ENCODE measurements around the gene RAP1B. TPM values are rescaled to one million over a fixed set of nuclear protein-coding genes. Genes with fewer than 3 reads are reported as not detected.

The RAP1B gene
- total RNA-seq (2014; rRNA removed) = 175 and 270 TPM in 2 replicates
- polyA plus RNA-seq (2012) = 113 TPM

DNA sequence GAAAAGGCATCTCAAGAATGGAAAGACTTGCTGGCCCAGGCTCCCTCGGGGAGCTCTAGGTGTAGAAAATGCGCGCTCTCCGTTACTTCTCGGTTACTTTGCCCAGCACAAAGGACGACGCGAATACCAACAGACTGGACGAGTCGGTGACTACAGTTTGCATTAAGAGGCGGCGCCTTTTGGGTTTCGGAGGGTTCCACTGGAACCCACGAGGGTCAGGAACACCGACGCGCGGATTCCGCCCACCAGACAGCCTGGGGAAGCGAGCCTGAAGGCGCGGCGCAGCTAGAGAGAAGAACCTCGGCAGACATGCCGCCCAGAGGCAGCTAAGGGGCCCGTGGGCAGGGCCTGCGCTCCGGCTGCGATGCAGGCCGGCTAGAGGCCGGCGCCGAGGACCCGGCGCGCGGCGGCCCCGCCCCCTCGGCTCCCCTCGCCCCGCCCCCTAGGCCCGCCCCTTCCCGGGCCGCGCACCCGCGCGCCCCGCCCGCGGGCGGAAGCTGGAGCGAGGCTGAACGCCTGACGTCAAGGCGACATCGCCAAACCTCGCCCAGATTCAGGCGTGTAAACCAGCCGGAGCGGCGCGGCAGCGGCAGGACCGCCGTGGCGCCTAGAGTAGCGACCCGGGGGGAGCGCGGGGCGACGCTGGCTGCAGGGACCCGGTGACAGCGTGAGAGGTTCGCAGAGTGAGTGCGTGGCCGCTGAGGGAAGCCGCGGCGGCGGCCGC, at the start of gene RAP1B:
TSS of gene RAP1B (plus strand) at position 530 of the 724 bp plus-strand sequence. CDS start 37,826 bp downstream, outside the sequence.
- DNase-seq (ENCODE audit: low read depth) = peak; percentile 87

GRCh38 chr12:68561830-68562229, 48.9 kb upstream of the RAP1B start:
- DNase-seq (ENCODE audit: low read depth) = no peak

DNA sequence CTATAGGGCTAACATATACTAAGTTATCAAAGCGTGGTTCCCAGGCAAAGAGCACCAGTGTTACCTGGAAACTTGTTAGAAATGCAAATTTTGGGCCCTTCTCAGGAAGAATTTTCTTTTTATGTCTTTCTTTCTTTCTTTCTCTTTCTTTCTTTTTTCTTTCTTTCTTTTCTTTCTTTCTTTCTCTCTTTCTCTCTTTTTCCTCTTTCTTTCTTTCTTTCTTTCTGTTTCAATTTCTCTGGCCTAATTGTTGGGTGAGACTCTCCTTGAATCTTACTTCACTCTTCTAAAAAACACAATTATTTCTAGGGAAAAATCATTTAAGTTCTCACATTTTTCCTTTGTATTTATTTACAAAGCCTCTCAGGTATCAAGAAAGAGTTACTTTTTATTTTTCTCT, 46.5 kb upstream of the RAP1B start:
- no peak for DNase-seq (ENCODE audit: low read depth)

- peak; percentile 88 for DNase-seq (ENCODE audit: low read depth)
Observed at GRCh38 chr12:68565391-68565903, 45.3 kb upstream of the RAP1B start.

- no peak for DNase-seq (ENCODE audit: low read depth)
Observed at GRCh38 chr12:68568922-68569569, 41.7 kb upstream of the RAP1B start.

GRCh38 chr12:68572661-68573060, 38.0 kb upstream of the RAP1B start:
- no peak for DNase-seq (ENCODE audit: low read depth)

DNA sequence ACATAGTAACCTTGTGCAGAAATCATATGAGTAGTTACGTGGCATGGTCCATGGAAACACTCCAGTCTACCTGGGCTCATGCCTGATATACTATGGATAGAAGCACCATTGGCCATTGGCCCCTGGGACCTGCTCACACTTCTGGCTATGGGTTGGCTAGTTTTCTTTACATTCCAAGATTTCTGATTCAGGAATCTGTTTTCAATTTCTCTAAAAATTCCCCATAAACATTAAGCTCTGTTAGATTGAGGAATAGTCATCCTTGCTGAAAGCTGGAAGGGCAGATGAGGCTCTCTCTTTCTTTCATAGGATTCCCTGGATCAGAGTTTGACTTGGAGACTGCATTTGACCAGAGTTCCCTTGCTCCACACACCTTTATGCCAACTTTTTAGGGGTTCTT, 37.3 kb upstream of the RAP1B start:
- no peak for DNase-seq (ENCODE audit: low read depth)

- DNase-seq (ENCODE audit: low read depth) = no peak
Observed at GRCh38 chr12:68577949-68578348, 32.8 kb upstream of the RAP1B start.

GRCh38 chr12:68578765-68579164, 31.9 kb upstream of the RAP1B start:
- no peak for DNase-seq (ENCODE audit: low read depth)

GRCh38 chr12:68579254-68579653, 31.4 kb upstream of the RAP1B start:
- no peak for DNase-seq (ENCODE audit: low read depth)

- DNase-seq (ENCODE audit: low read depth) = no peak
Observed at GRCh38 chr12:68580911-68581310, 29.8 kb upstream of the RAP1B start.

DNA sequence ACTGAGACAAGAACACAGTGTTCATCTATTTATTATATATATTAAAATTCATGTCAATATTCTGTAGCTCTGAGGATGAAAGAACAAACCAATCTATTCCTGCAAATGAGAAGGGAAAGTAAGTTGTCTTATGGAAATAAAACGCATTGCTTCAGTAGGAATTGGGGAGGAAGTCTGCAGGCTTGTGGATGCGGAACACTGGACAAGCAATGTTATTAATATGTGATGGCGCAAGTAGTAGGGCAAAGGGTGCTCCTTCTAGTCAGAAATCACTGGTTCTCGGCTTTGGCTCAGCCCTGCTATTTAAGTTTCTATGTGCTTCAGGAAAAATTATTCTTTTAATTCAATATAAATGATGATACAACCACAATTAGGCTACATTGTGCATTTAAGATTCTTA, 28.8 kb upstream of the RAP1B start:
- no peak for DNase-seq (ENCODE audit: low read depth)

DNA sequence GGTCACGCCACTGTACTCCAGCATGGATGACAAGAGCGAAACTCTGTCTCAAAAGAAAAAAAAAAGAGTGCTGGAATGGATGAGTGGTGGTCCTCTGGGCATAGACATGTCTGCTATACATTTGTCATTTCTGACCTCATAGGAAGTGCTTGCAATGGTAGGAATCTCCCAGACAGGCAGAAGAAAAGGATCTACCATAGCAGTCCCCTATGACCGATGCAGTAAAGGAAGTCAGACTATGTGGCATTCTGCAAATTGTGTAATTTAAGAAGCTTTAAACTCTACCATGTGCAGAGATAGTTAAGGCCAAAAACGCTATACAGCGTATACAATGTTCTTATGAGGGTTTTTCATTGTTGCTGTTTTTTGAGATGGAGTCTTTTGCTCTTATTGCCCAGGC, 24.7 kb upstream of the RAP1B start:
- no peak for DNase-seq (ENCODE audit: low read depth)

DNA sequence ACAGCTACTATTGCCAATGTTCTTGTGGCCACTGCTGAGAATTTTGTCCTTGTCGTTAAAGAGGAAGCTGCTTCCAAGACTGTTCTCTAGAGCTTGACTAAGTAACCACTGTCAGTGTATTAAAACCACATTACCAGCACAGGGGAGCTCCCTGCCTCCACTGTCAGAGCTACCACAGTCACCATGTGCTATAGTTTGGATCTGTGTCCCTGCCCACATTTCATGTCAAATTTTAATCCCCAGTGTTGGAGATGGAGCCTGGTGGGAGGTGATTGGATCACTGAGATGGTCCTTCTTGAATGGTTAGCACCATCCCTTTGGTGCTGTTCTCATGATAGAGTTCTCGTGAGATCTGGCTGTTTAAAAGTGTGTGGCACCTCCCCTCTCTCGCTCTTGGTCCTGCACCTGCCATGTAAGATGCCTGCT, 23.2 kb upstream of the RAP1B start:
- peak; percentile 11 for DNase-seq (ENCODE audit: low read depth)

DNA sequence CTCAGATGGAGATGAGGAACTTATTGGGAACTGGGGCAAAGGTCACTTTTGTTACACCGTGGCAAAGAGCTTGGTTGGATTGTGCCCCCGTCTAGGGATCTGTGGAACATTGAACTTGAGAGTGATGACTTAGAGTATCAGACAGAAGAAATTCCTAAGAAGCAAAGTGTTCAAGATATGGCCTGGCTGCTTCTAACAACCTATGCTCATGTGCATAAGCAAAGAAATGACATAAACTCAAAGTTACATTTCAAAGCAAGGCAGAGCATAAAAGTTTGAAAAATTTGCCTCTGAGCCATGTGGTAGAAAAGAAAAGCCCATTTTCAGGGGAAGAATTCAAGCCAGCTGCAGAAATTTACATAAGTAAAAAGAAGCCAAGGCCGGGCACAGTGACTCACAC, 21.5 kb upstream of the RAP1B start:
- DNase-seq (ENCODE audit: low read depth) = no peak

- DNase-seq (ENCODE audit: low read depth) = no peak
Observed at GRCh38 chr12:68591734-68592418, 18.8 kb upstream of the RAP1B start.

DNA sequence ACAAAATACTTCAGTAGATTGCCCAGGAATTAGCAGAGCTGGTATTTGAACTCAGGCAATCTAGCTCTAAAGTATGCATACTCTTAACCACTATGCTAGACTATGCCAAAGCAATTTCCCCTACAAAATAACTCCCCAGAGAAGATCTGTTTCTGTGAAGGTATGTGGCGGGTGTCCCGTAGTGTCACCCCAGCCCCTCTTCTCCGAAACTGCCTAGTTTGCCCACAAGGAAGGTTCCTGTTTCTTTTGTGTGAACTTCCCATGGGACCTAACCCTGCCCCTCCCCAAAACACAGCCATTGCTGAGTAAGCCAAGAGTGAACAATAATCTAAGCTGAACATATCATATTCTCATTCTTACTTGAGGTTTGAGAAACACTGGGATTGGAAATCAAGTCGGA, 15.5 kb upstream of the RAP1B start:
- DNase-seq (ENCODE audit: low read depth) = no peak

DNA sequence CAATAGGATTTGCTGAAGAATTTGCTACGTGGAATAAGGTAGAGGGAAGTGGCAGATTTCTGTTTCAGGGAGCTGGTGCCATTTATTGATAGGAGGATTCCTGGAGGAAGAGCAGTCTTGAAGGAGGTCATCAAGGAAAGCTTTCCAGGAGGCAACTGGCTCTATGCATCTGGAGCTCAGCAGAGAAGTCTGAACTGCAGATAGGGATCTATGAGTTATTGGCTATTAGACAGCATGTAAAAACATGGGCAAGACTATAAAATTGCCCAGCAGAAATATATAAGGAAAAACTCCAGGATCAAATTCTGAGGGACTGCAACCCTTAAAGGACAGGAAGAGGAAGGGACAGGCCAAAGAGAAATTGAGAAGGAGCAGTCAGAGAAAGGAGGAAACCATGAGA, 8.9 kb upstream of the RAP1B start:
- DNase-seq (ENCODE audit: low read depth) = no peak

- no peak for DNase-seq (ENCODE audit: low read depth)
Observed at GRCh38 chr12:68602720-68603119, 8.0 kb upstream of the RAP1B start.

- DNase-seq (ENCODE audit: low read depth) = no peak
Observed at GRCh38 chr12:68608191-68608590, 2.5 kb upstream of the RAP1B start.

DNA sequence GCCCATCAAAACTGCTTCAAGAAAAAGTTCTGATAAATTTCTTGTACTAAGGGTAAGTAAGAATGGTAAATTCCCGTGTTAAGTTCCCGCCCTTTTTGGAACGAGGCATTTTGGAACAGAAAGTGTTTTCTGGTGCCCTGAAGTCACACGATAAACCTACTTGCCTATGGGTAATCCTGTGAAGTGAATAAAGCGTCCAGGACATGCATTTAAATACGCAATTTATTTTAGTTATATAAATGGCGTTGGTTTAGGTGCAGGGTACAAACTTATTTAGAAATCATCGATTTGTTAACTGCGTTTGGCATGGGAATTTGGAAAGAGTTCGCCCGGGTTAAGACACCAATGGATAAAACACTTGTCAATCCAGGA, 715 bp upstream of the RAP1B start:
- DNase-seq (ENCODE audit: low read depth) = peak; percentile 51

DNA sequence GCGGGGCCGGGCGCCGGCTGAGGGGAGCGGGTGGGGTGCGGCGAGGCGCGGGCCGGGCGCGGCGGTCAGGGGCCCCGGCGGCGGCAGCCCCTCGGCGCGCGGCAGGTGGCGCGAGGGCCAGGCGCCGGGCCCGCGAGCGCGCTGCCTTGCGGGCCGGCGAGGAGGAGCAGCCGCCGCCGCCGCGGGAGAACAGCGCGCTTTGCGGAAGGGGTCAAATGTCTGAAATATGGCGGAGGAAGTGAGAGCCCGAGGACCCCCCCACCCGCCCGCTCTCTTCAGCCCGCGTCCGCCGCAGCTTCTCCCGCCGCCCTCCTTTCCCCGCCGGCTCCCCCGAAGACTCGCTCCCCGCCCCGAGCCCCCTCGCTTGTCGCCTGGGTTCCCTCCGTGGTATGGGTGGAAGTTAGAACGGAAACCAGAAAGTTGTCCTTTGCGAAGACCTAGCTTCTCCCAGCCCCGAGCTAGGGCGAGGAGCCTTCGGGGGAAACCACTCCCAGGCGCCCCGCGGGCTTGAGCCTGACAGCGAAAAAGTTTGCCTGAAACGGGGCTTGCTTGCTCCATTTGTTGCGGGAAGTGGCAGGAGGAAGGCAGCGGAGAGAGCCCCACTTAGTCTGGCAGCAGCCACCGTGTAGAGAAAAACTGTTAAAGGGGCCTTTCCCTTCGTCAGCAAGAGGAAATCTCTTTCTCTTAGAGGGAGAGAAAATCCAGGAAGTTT, 551 bp downstream of the RAP1B start:
- DNase-seq (ENCODE audit: low read depth) = peak; percentile 59

Data from LHCN-M2 (cell line).